Spinal cord (tissue), 10 donors: ENCODE data around the gene MACROH2A2. TPM values are rescaled to one million over a fixed set of nuclear protein-coding genes. Genes with fewer than 3 reads are reported as not detected.

Experiments used
- DNase-seq, 6 donors: peaks; one replicate each; pipeline versions ENCODE4 v3.0.0 to v3.0.0-alpha.2; 2013 to 2015; ENCODE audit warnings: low spot score in 6 of 6, low read depth in 4 of 6
- H3K27ac ChIP-seq: one replicate; pipeline ENCODE4 v1.5.1; 2013; ENCODE audit warnings: low read depth, low read length, control low read depth
- H3K27me3 ChIP-seq: one replicate; pipeline ENCODE4 v1.6.1; 2013; ENCODE audit warnings: low read length; ENCODE audit not compliant: control insufficient read depth, insufficient read depth
- H3K36me3 ChIP-seq: one replicate; pipeline ENCODE4 v1.6.1; 2013; ENCODE audit warnings: low read length; ENCODE audit not compliant: control insufficient read depth, insufficient read depth
- H3K4me1 ChIP-seq: one replicate; pipeline ENCODE4 v1.6.1; 2013; ENCODE audit warnings: low read length; ENCODE audit not compliant: control insufficient read depth, insufficient read depth
- H3K4me3 ChIP-seq: one replicate; pipeline ENCODE4 v1.5.1; 2013; ENCODE audit warnings: low read depth, low read length, control low read depth
- H3K9me3 ChIP-seq: one replicate; pipeline ENCODE4 v1.6.1; 2013; ENCODE audit warnings: low read length; ENCODE audit not compliant: control insufficient read depth, insufficient read depth
- WGBS: methylation state at CpG from one replicate; pipeline ENCODE4 v1.1.5; 2013; ENCODE audit warnings: missing lambda C conversion rate; ENCODE audit not compliant: insufficient coverage; 5-methylcytosine and 5-hydroxymethylcytosine counted together
- polyA plus RNA-seq, 2 donors: library from polyadenylated mRNA; unstranded; fragments of 120-200 nt; gene quantifications; one replicate each; pipeline ENCODE4 v1.2.1, GENCODE V29; 2013; ENCODE audit not compliant: insufficient read length in 2 of 2
- total RNA-seq, 2 donors: library from RNA; depleted of rRNA in 1 of 2; stranded (reverse); fragments of 120-200 nt in 1 of 2; fragments of >200 nt in 1 of 2; gene quantifications; one replicate each; pipeline versions ENCODE4 v1.2.3 to v1.2.4, GENCODE V29; 2013 to 2014
- donor health status: healthy.

MACROH2A2 gene
- total and polyA plus RNA-seq, 4 donors: 22.9 to 84.2 (median 64.9) TPM

GRCh38 chr10:70063418-70064098 is 10.9 kb downstream of the MACROH2A2 start:
- Histone ChIP-seq H3K27ac (no peak overlapping the region), H3K4me1 (no peaks in the 10 kb centered on the region), H3K27me3 (no peaks in the 10 kb centered on the region), H3K36me3 (no peaks in the 10 kb centered on the region), H3K4me3 (no peak overlapping the region), H3K9me3 (no peaks in the 10 kb centered on the region)
- DNase-seq: no peak
- 100% methylated on average over 1 of the region's 10 CpGs for WGBS

- H3K36me3 ChIP-seq: no peaks in the 10 kb centered on the region
- H3K27me3 ChIP-seq: no peaks in the 10 kb centered on the region
- H3K4me1 ChIP-seq: no peaks in the 10 kb centered on the region
- no peak for DNase-seq
- H3K27ac ChIP-seq: no peak overlapping the region
- H3K4me3 ChIP-seq: no peak overlapping the region
- WGBS: no CpG with 5 or more reads among the region's 4 CpGs
- H3K9me3 ChIP-seq: no peaks in the 10 kb centered on the region
These were observed 11.8 kb downstream of the MACROH2A2 start for GRCh38 chr10:70064486-70064885.

GRCh38 chr10:70066190-70066589 is 13.5 kb downstream of the MACROH2A2 start:
- H3K27ac ChIP-seq: no peak overlapping the region
- no peaks in the 10 kb centered on the region for H3K4me1 ChIP-seq
- H3K27me3 ChIP-seq: no peaks in the 10 kb centered on the region
- H3K4me3 ChIP-seq: no peak overlapping the region
- DNase-seq: no peak
- no peaks in the 10 kb centered on the region for H3K36me3 ChIP-seq
- no peaks in the 10 kb centered on the region for H3K9me3 ChIP-seq
- 90% methylated on average over 2 of the region's 3 CpGs for WGBS

GRCh38 chr10:70067586-70067985 is 14.9 kb downstream of the MACROH2A2 start:
- Histone ChIP-seq H3K4me1 (no peaks in the 10 kb centered on the region), H3K36me3 (no peaks in the 10 kb centered on the region), H3K9me3 (no peaks in the 10 kb centered on the region), H3K27ac (no peak overlapping the region), H3K27me3 (no peaks in the 10 kb centered on the region), H3K4me3 (no peak overlapping the region)
- WGBS: 78% methylated on average over 1 of the region's 2 CpGs
- no peak for DNase-seq

GRCh38 chr10:70068925-70069324 is 16.3 kb downstream of the MACROH2A2 start:
- Histone ChIP-seq H3K36me3 (no peaks in the 10 kb centered on the region), H3K27ac (no peak overlapping the region), H3K9me3 (no peaks in the 10 kb centered on the region), H3K4me1 (no peaks in the 10 kb centered on the region), H3K4me3 (no peak overlapping the region), H3K27me3 (no peaks in the 10 kb centered on the region)
- DNase-seq: no peak
- WGBS: 87% methylated on average over 5 of the region's 10 CpGs

GRCh38 chr10:70069346-70069745 is 16.7 kb downstream of the MACROH2A2 start:
- no peaks in the 10 kb centered on the region for H3K4me1 ChIP-seq
- WGBS: 86% methylated on average over 1 of the region's 5 CpGs
- no peak for DNase-seq
- H3K27me3 ChIP-seq: no peaks in the 10 kb centered on the region
- H3K9me3 ChIP-seq: no peaks in the 10 kb centered on the region
- no peak overlapping the region for H3K27ac ChIP-seq
- no peak overlapping the region for H3K4me3 ChIP-seq
- no peaks in the 10 kb centered on the region for H3K36me3 ChIP-seq

- Histone ChIP-seq H3K4me1 (no peaks in the 10 kb centered on the region), H3K27me3 (no peaks in the 10 kb centered on the region), H3K9me3 (no peaks in the 10 kb centered on the region), H3K36me3 (peaks cover 6% of the 10 kb centered on the region), H3K27ac (no peak overlapping the region), H3K4me3 (no peak overlapping the region)
- 100% methylated on average over 2 of the region's 11 CpGs for WGBS
- DNase-seq: no peak
These were observed 18.2 kb downstream of the MACROH2A2 start for GRCh38 chr10:70070834-70071233.

- Histone ChIP-seq H3K4me1 (no peaks in the 10 kb centered on the region), H3K9me3 (no peaks in the 10 kb centered on the region), H3K27me3 (no peaks in the 10 kb centered on the region), H3K36me3 (peaks cover 20% of the 10 kb centered on the region), H3K27ac (no peak overlapping the region), H3K4me3 (no peak overlapping the region)
- DNase-seq: peak in 1 of 6 donors; percentile 65
- no CpG with 5 or more reads among the region's 2 CpGs for WGBS
These were observed 21.5 kb downstream of the MACROH2A2 start for GRCh38 chr10:70074165-70074564.

GRCh38 chr10:70074971-70075370 is 22.3 kb downstream of the MACROH2A2 start:
- H3K36me3 ChIP-seq: peaks cover 24% of the 10 kb centered on the region
- WGBS: no CpG with 5 or more reads among the region's 2 CpGs
- no peaks in the 10 kb centered on the region for H3K27me3 ChIP-seq
- DNase-seq: no peak
- H3K9me3 ChIP-seq: no peaks in the 10 kb centered on the region
- H3K27ac ChIP-seq: no peak overlapping the region
- no peak overlapping the region for H3K4me3 ChIP-seq
- H3K4me1 ChIP-seq: no peaks in the 10 kb centered on the region

GRCh38 chr10:70078329-70078728 is 25.7 kb downstream of the MACROH2A2 start:
- Histone ChIP-seq H3K27ac (no peak overlapping the region), H3K9me3 (no peaks in the 10 kb centered on the region), H3K36me3 (peaks cover 37% of the 10 kb centered on the region), H3K4me3 (no peak overlapping the region), H3K27me3 (no peaks in the 10 kb centered on the region), H3K4me1 (no peaks in the 10 kb centered on the region)
- no peak for DNase-seq
- WGBS: 98% methylated on average over 4 of the region's 5 CpGs
